HepG2 (cell line): ENCODE measurements around the gene CFAP97D1. TPM values are rescaled to one million over a fixed set of nuclear protein-coding genes. Genes with fewer than 3 reads are reported as not detected.

Source experiments
- ATAC-seq: fragments of 200-7000 bp; cut with Tn5 transposase; 3 replicates; pipeline ENCODE4 v1.9.1; 2020; ENCODE audit warnings: mild to moderate bottlenecking, moderate library complexity
- Bru-seq: library from RNA; stranded (reverse); fragments of 400-500 nt; gene quantifications from one replicate; lab custom pipeline; 2021; lab: Mats Ljungman, UMichigan
- BruChase-seq, 2 experiments: library from RNA; stranded (reverse); fragments of 400-500 nt; gene quantifications; one replicate each; lab custom pipeline; 2021; lab: Mats Ljungman, UMichigan
- BruUV-seq: library from RNA; stranded (reverse); fragments of 400-500 nt; replicated peaks from 2 replicates; lab custom pipeline; 2021; lab: Mats Ljungman, UMichigan
- CTCF ChIA-PET: fragments of 300-600 bp; formaldehyde crosslinking; extraction: SDS; loops from one replicate; lab custom pipeline; 2021; ENCODE audit warnings: low total read pairs, inconsistent platforms, low intra/inter-chr PET ratio; lab: Yijun Ruan, JAX
- POLR2A ChIA-PET: fragments of 350-600 bp; sonication (Branson Sonifier 250); formaldehyde crosslinking; loops from one replicate; lab custom pipeline; 2020; ENCODE audit warnings: antibody characterized with exemption, inconsistent platforms; lab: Yijun Ruan, JAX
- DNase-seq: peaks from one replicate; pipeline ENCODE4 v3.0.0-alpha.2; 2015; ENCODE audit warnings: low spot score
- FAIRE-seq: peaks from 3 replicates; lab custom pipeline; 2011; peaks lifted over from hg19 to GRCh38; lab: Jason Lieb, UNC
- H2AFZ ChIP-seq: one replicate; pipeline ENCODE4 v1.6.1; 2011; ENCODE audit warnings: low read length, inconsistent platforms
- H3K27ac ChIP-seq: fragments of 300-600 bp; 3 replicates; pipeline ENCODE4 v1.8.0; 2011; ENCODE audit warnings: mixed run types, mild to moderate bottlenecking, mixed read lengths, low read length, inconsistent platforms; ENCODE audit not compliant: insufficient read depth; ENCODE audit errors: extremely low read length
- H3K27me3 ChIP-seq, 2 experiments: fragments of 200-600 bp in 1 of 2; 2 replicates in 1 of 2; 3 replicates in 1 of 2; pipeline versions ENCODE4 v1.6.0 to v1.8.0; 2011; ENCODE audit warnings: low read length in 2 of 2, mild to moderate bottlenecking in 2 of 2, moderate library complexity in 2 of 2, inconsistent platforms in 1 of 2; ENCODE audit not compliant: insufficient read depth in 2 of 2, control insufficient read depth in 1 of 2
- H3K36me3 ChIP-seq, 2 experiments: fragments of 200-600 bp in 1 of 2; replicated peaks in 1 of 2; 2 replicates in 1 of 2; 3 replicates in 1 of 2; pipeline versions ENCODE4 v1.5.1 to v1.8.0; 2011; ENCODE audit warnings: low read length in 2 of 2, inconsistent platforms in 1 of 2; ENCODE audit not compliant: insufficient read depth in 2 of 2, control insufficient read depth in 1 of 2
- H3K4me1 ChIP-seq: 2 replicates; pipeline ENCODE4 v1.5.1; 2012; ENCODE audit warnings: low read length, inconsistent platforms; ENCODE audit not compliant: insufficient read depth
- H3K4me2 ChIP-seq: 2 replicates; pipeline ENCODE4 v1.6.0; 2011; ENCODE audit warnings: low read depth, low read length, inconsistent platforms
- H3K4me3 ChIP-seq, 3 experiments: fragments of 200-600 bp in 1 of 3; sonication (generic), shearing (Covaris generic) in 1 of 3; replicated peaks in 1 of 3; 2 replicates each; pipeline ENCODE4 v1.5.1; 2011 to 2016; ENCODE audit warnings: low read length in 3 of 3, inconsistent platforms in 2 of 3, low read depth in 2 of 3, mild to moderate bottlenecking in 2 of 3, control low read depth in 1 of 3, mixed read lengths in 1 of 3; ENCODE audit not compliant: insufficient read depth in 1 of 3
- H3K79me2 ChIP-seq: one replicate; pipeline ENCODE4 v1.6.1; 2011; ENCODE audit warnings: low read length, inconsistent platforms; ENCODE audit not compliant: insufficient read depth
- H3K9ac ChIP-seq: 2 replicates; pipeline ENCODE4 v1.6.0; 2011; ENCODE audit warnings: mild to moderate bottlenecking, low read depth, low read length, inconsistent platforms; ENCODE audit not compliant: insufficient read depth
- H3K9me3 ChIP-seq: 2 replicates; pipeline ENCODE4 v1.5.1; 2012; ENCODE audit warnings: mild to moderate bottlenecking, low read length
- H4K20me1 ChIP-seq: 2 replicates; pipeline ENCODE4 v1.6.0; 2011; ENCODE audit warnings: inconsistent platforms, mild to moderate bottlenecking, low read length, moderate library complexity; ENCODE audit not compliant: insufficient read depth
- HNF4A ChIP-seq: sonication (generic); formaldehyde crosslinking; IDR thresholded peaks from 2 replicates; pipeline ENCODE4 v1.4.0; 2020; ENCODE audit warnings: missing genetic modification reagents
- SNRNP70 ChIP-seq: fragments of 200-400 bp; formaldehyde crosslinking; IDR thresholded peaks from 2 replicates; pipeline ENCODE4 v1.6.1; 2017; ENCODE audit warnings: mild to moderate bottlenecking, low read depth, low read length, moderate library complexity
- SOX13 ChIP-seq, 3 experiments: fragments of 450-650 bp in 1 of 3; sonication (generic) in 1 of 3; formaldehyde crosslinking in 1 of 3; IDR thresholded peaks in 2 of 3; conservative IDR thresholded peaks in 1 of 3; 2 replicates each; pipeline versions ENCODE4 v1.5.0 to v1.6.1; 2016 to 2020; ENCODE audit warnings: antibody characterized with exemption in 1 of 3, mild to moderate bottlenecking in 1 of 3, missing compliant biosample characterization in 1 of 3, missing genetic modification reagents in 1 of 3, moderate library complexity in 1 of 3
- WGBS: methylation state at CpG from one replicate; pipeline ENCODE4 v1.1.6; 2017; ENCODE audit warnings: low lambda C conversion rate; 5-methylcytosine and 5-hydroxymethylcytosine counted together
- in situ Hi-C: cut with HindIII; loops from 2 replicates; pipeline ENCODE4 v1.10.0; 2017; ENCODE audit warnings: low pct_unique_long_range_greater_than_20kb; ENCODE audit not compliant: extremely low pct_ligation_motif_present
- intact Hi-C: fragments of 100-400 bp; cut with micrococcal nuclease; formaldehyde crosslinking; loops from one replicate; pipeline ENCODE4 v1.10.0; 2022; ENCODE audit not compliant: unreplicated experiment
- long read RNA-seq, 2 experiments: library from RNA in 1 of 2; library from polyadenylated mRNA in 1 of 2; stranded (forward) in 1 of 2; unstranded in 1 of 2; transcript quantifications; one replicate each; pipeline ENCODE4 v2.0.0, GENCODE V29; 2019 to 2022
- polyA minus RNA-seq, 3 experiments: library from RNA; depleted of rRNA, polyadenylated mRNA; stranded (reverse); fragments of >200 nt; gene quantifications; 2 replicates each; pipeline ENCODE4 v1.2.3, GENCODE V29; 2011; ENCODE audit warnings: low replicate concordance in 1 of 3
- polyA plus RNA-seq, 8 experiments: library from polyadenylated mRNA; depleted of rRNA in 3 of 8; stranded (reverse) in 7 of 8; unstranded in 1 of 8; fragments of >200 nt; fragmentation: Illumina TruSeq in 4 of 8; extraction: Trizol in 4 of 8; gene quantifications; 2 replicates each; pipeline versions ENCODE4 v1.2.1 to v1.2.3, GENCODE V29; 2011 to 2016; ENCODE audit warnings: low read depth in 4 of 8, missing spikeins in 1 of 8, mixed read lengths in 1 of 8; ENCODE audit not compliant: insufficient read depth in 1 of 8
- total RNA-seq, 5 experiments: library from RNA; depleted of rRNA; stranded (reverse); fragments of >200 nt; fragmentation: Illumina TruSeq; extraction: Trizol; gene quantifications; 2 replicates each; pipeline ENCODE4 v1.2.3, GENCODE V29; 2016; ENCODE audit warnings: low read depth in 1 of 5

Gene CFAP97D1
- 0.02 TPM in 1 of 2 replicates, not detected in the other for total RNA-seq (2016; rRNA removed; fragmentation: Illumina TruSeq; extraction: Trizol)
- total RNA-seq (2016; cell fraction: cytosol; rRNA removed; fragmentation: Illumina TruSeq; extraction: Trizol; ENCODE audit: low read depth) = not detected in 2 replicates
- total RNA-seq (2016; cell fraction: insoluble cytoplasmic fraction; rRNA removed; fragmentation: Illumina TruSeq; extraction: Trizol) = not detected in 2 replicates
- 0.03 TPM in 1 of 2 replicates, not detected in the other for total RNA-seq (2016; cell fraction: membrane; rRNA removed; fragmentation: Illumina TruSeq; extraction: Trizol)
- not detected in 2 replicates for total RNA-seq (2016; cell fraction: nucleus; rRNA removed; fragmentation: Illumina TruSeq; extraction: Trizol)
- not detected in 2 replicates for polyA plus RNA-seq (2011; rRNA removed)
- 0.01 TPM in 1 of 2 replicates, not detected in the other for polyA plus RNA-seq (2011; cell fraction: cytosol; rRNA removed)
- not detected in 2 replicates for polyA plus RNA-seq (2011; cell fraction: nucleus; rRNA removed)
- polyA plus RNA-seq (2012) = not detected in 2 replicates
- polyA plus RNA-seq (2016; cell fraction: cytosol; fragmentation: Illumina TruSeq; extraction: Trizol; ENCODE audit: low read depth) = not detected in 2 replicates
- not detected in 2 replicates for polyA plus RNA-seq (2016; cell fraction: insoluble cytoplasmic fraction; fragmentation: Illumina TruSeq; extraction: Trizol; ENCODE audit: low read depth)
- polyA plus RNA-seq (2016; cell fraction: membrane; fragmentation: Illumina TruSeq; extraction: Trizol; ENCODE audit: low read depth) = not detected in 2 replicates
- not detected in 2 replicates for polyA plus RNA-seq (2016; cell fraction: nucleus; fragmentation: Illumina TruSeq; extraction: Trizol; ENCODE audit: insufficient read depth, low read depth)
- not detected in 2 replicates for polyA minus RNA-seq (2011; rRNA and poly(A)+ RNA removed; ENCODE audit: low replicate concordance)
- polyA minus RNA-seq (2011; cell fraction: cytosol; rRNA and poly(A)+ RNA removed) = not detected in 2 replicates
- polyA minus RNA-seq (2011; cell fraction: nucleus; rRNA and poly(A)+ RNA removed) = 0.13 TPM in 1 of 2 replicates, not detected in the other
- Bru-seq, nascent RNA = percentile 25 among the genes with signal in this experiment
- BruChase-seq, experiment 1, labeled RNA remaining after a 6-hour chase = percentile 26 among the genes with signal in this experiment
- BruChase-seq, experiment 2, labeled RNA remaining after a 2-hour chase = percentile 24 among the genes with signal in this experiment
- long read RNA-seq, experiment 1 = 0 reads
- long read RNA-seq, experiment 2 = 0 reads

- peaks cover 2 to 12% of the 10 kb centered on the region in 2 experiments for H3K36me3 ChIP-seq
- DNase-seq = no peak
- peaks cover 0 to 44% of the 10 kb centered on the region in 2 experiments; a peak in 3 of 5 replicates for H3K27me3 ChIP-seq
- no peak for ATAC-seq
- POLR2A ChIA-PET = no interaction called here
- BruUV-seq = no TSS peak
- peak; percentile 45 for TF ChIP-seq HNF4A (CRISPR knock-in tag)
- TF ChIP-seq SOX13 (IDR thresholded peaks at IDR 0.05) = no peak
- peak in 1 of 2 experiments; percentile 46; a peak in 1 of 4 replicates for TF ChIP-seq SOX13 (CRISPR knock-in tag; conservative IDR thresholded peaks at IDR 0.05 in 1 of 2, IDR thresholded peaks at IDR 0.05 in 1 of 2)
- TF ChIP-seq SNRNP70 = no peak
- peak within 1 kb of the TSS; percentile 75 to 93 (median 91) for H3K4me3 ChIP-seq
- H3K9me3 ChIP-seq = no peaks in the 10 kb centered on the region
- no peaks in the 10 kb centered on the region for H4K20me1 ChIP-seq
- intact Hi-C loops = no loop called here
- in situ Hi-C loops = no loop called here
- H3K4me1 ChIP-seq = peaks cover 68% of the 10 kb centered on the region
- H3K4me2 ChIP-seq = peak within 1 kb of the TSS; percentile 97
- H3K27ac ChIP-seq = peak within 1 kb of the TSS; percentile 95
- H2AFZ ChIP-seq = no peak within 1 kb of the TSS
- CTCF ChIA-PET = interaction anchor here (0.6 kb wide), 1 partner anchor 14 kb away, joined by 3 read pairs; no protein-coding TSS in a partner anchor
- peak within 1 kb of the TSS; percentile 100 for H3K9ac ChIP-seq
- FAIRE-seq = peak; percentile 23
- H3K79me2 ChIP-seq = peaks cover 20% of the 10 kb centered on the region
- 22% methylated on average over 7 of the region's 7 CpGs for WGBS
Observed at GRCh38 chr17:43780135-43780534, at the start of gene CFAP97D1. Gene CFAP97D1 (plus strand): TSS chr17:43780435. CDS start chr17:43780463, 28 bp downstream.
